Osteoblast (primary cell): ENCODE results near the gene PRKRA. TPM values are rescaled to one million over a fixed set of nuclear protein-coding genes. Genes with fewer than 3 reads are reported as not detected.

ENCODE experiments used
- DNase-seq: peaks from one replicate; pipeline ENCODE4 v3.0.0; 2011; ENCODE audit warnings: low spot score, mixed read lengths; ENCODE audit not compliant: insufficient read length; ENCODE audit errors: missing footprints
- H2AFZ ChIP-seq: 2 replicates; pipeline ENCODE4 v1.6.0; 2011; ENCODE audit warnings: mild to moderate bottlenecking, low read length
- H3K27ac ChIP-seq: 2 replicates; pipeline ENCODE4 v1.5.1; 2011; ENCODE audit warnings: mild to moderate bottlenecking, low read depth, low read length, moderate library complexity
- H3K27me3 ChIP-seq: 2 replicates; pipeline ENCODE4 v1.6.0; 2012; ENCODE audit warnings: mild to moderate bottlenecking, control low read depth, inconsistent platforms, low read length, moderate library complexity; ENCODE audit not compliant: insufficient read depth
- H3K36me3 ChIP-seq: 2 replicates; pipeline ENCODE4 v1.5.1; 2011; ENCODE audit warnings: mild to moderate bottlenecking, low read length, control low read depth, moderate library complexity; ENCODE audit not compliant: insufficient read depth
- H3K4me1 ChIP-seq: 2 replicates; pipeline ENCODE4 v1.5.1; 2011; ENCODE audit warnings: mild to moderate bottlenecking, low read length, control low read depth, moderate library complexity; ENCODE audit not compliant: insufficient read depth
- H3K4me2 ChIP-seq: 2 replicates; pipeline ENCODE4 v1.6.0; 2011; ENCODE audit warnings: mild to moderate bottlenecking, low read length; ENCODE audit not compliant: insufficient read depth
- H3K4me3 ChIP-seq: fragments of 200-600 bp; sonication (generic); 3 replicates; pipeline ENCODE4 v1.5.1; 2012; ENCODE audit warnings: mild to moderate bottlenecking, low read length, inconsistent platforms; ENCODE audit not compliant: insufficient read depth
- H3K79me2 ChIP-seq: 2 replicates; pipeline ENCODE4 v1.6.0; 2012; ENCODE audit warnings: mild to moderate bottlenecking, low read length, control low read depth, inconsistent platforms; ENCODE audit not compliant: insufficient read depth
- H3K9me3 ChIP-seq: 2 replicates; pipeline ENCODE4 v1.5.1; 2011; ENCODE audit warnings: low read depth, low read length, control low read depth
- H4K20me1 ChIP-seq: 2 replicates; pipeline ENCODE4 v1.6.0; 2012; ENCODE audit warnings: mild to moderate bottlenecking, low read length, control low read depth; ENCODE audit not compliant: insufficient read depth
- total RNA-seq: library from RNA; depleted of rRNA; stranded (reverse); fragments of >200 nt; gene quantifications from 2 replicates; pipeline ENCODE4 v1.2.3, GENCODE V29; 2012
- TF ChIP-seq, protein P1 (sequence below): IDR thresholded peaks from 2 replicates; pipeline ENCODE4 v1.5.1; 2011; ENCODE audit warnings: mild to moderate bottlenecking, low read depth, low read length, moderate library complexity; ENCODE audit errors: extremely low read depth

The PRKRA gene
- 56.1 and 64.5 TPM in 2 replicates for total RNA-seq

- Histone ChIP-seq H3K79me2 (peaks cover 39% of the 10 kb centered on the region), H3K36me3 (peaks cover 22% of the 10 kb centered on the region), H3K4me1 (peaks cover 17% of the 10 kb centered on the region), H2AFZ (peak within 1 kb of the TSS; percentile 98), H3K27ac (peak within 1 kb of the TSS; percentile 97), H3K4me3 (peak within 1 kb of the TSS; percentile 94), H4K20me1 (peaks cover 7% of the 10 kb centered on the region), H3K27me3 (no peaks in the 10 kb centered on the region), H3K9me3 (no peaks in the 10 kb centered on the region), H3K4me2 (peak within 1 kb of the TSS; percentile 99)
- peak; percentile 98 for DNase-seq
- TF ChIP-seq, protein P1, sequence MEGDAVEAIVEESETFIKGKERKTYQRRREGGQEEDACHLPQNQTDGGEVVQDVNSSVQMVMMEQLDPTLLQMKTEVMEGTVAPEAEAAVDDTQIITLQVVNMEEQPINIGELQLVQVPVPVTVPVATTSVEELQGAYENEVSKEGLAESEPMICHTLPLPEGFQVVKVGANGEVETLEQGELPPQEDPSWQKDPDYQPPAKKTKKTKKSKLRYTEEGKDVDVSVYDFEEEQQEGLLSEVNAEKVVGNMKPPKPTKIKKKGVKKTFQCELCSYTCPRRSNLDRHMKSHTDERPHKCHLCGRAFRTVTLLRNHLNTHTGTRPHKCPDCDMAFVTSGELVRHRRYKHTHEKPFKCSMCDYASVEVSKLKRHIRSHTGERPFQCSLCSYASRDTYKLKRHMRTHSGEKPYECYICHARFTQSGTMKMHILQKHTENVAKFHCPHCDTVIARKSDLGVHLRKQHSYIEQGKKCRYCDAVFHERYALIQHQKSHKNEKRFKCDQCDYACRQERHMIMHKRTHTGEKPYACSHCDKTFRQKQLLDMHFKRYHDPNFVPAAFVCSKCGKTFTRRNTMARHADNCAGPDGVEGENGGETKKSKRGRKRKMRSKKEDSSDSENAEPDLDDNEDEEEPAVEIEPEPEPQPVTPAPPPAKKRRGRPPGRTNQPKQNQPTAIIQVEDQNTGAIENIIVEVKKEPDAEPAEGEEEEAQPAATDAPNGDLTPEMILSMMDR: no peak
These were observed at the start of gene PRKRA, which contains the start of gene PJVK for GRCh38 chr2:178450774-178451525. PRKRA (minus strand) TSS chr2:178451175; CDS start chr2:178451030, 145 bp downstream. PJVK (plus strand) TSS chr2:178451378; CDS start chr2:178453410, 2,032 bp downstream.

GRCh38 chr2:178499640-178500039, 48.7 kb upstream of the PRKRA start:
- Histone ChIP-seq H4K20me1 (no peaks in the 10 kb centered on the region), H3K4me1 (no peaks in the 10 kb centered on the region), H3K4me2 (no peak overlapping the region), H3K36me3 (peaks cover 62% of the 10 kb centered on the region), H3K27me3 (no peaks in the 10 kb centered on the region), H3K27ac (no peak overlapping the region), H3K9me3 (no peaks in the 10 kb centered on the region), H3K79me2 (no peaks in the 10 kb centered on the region), H3K4me3 (no peak overlapping the region), H2AFZ (no peak overlapping the region)
- TF ChIP-seq, protein P1: no peak
- DNase-seq: no peak

GRCh38 chr2:178498137-178498536, 47.2 kb upstream of the PRKRA start:
- peaks cover 75% of the 10 kb centered on the region for H3K36me3 ChIP-seq
- TF ChIP-seq, protein P1: no peak

GRCh38 chr2:178496049-178496448, 45.1 kb upstream of the PRKRA start:
- no peaks in the 10 kb centered on the region for H3K4me1 ChIP-seq
- TF ChIP-seq, protein P1: no peak
- H3K79me2 ChIP-seq: peaks cover 2% of the 10 kb centered on the region
- H3K36me3 ChIP-seq: peaks cover 70% of the 10 kb centered on the region
- H4K20me1 ChIP-seq: no peaks in the 10 kb centered on the region
- no peak overlapping the region for H3K27ac ChIP-seq
- no peak overlapping the region for H2AFZ ChIP-seq
- H3K4me3 ChIP-seq: no peak overlapping the region
- no peak for DNase-seq
- no peaks in the 10 kb centered on the region for H3K27me3 ChIP-seq
- no peak overlapping the region for H3K4me2 ChIP-seq
- H3K9me3 ChIP-seq: no peaks in the 10 kb centered on the region

More at GRCh38 chr2:178498137-178498536, 47.2 kb upstream of the PRKRA start:
- Histone ChIP-seq H4K20me1 (no peaks in the 10 kb centered on the region), H3K27ac (no peak overlapping the region), H2AFZ (no peak overlapping the region), H3K4me1 (no peaks in the 10 kb centered on the region), H3K79me2 (no peaks in the 10 kb centered on the region), H3K4me2 (no peak overlapping the region), H3K9me3 (no peaks in the 10 kb centered on the region), H3K4me3 (no peak overlapping the region), H3K27me3 (no peaks in the 10 kb centered on the region)
- DNase-seq: no peak
